Uterus (tissue), 4 donors: ENCODE measurements around the gene SEC16A. TPM values are rescaled to one million over a fixed set of nuclear protein-coding genes. Genes with fewer than 3 reads are reported as not detected.

Source experiments
- DNase-seq, 2 donors: peaks; one replicate each; pipeline ENCODE4 v3.0.0-alpha.2; 2019 to 2020
- H3K27ac ChIP-seq, 2 donors: fragments of 200-600 bp; sonication (generic); 1 replicate in 1 of 2; 2 replicates in 1 of 2; pipeline ENCODE4 v1.5.1; 2016 to 2018
- H3K27me3 ChIP-seq, 2 donors: fragments of 200-600 bp; sonication (generic); one replicate each; pipeline ENCODE4 v1.5.1; 2018 to 2019; ENCODE audit warnings: control low read depth in 1 of 2
- H3K36me3 ChIP-seq, 2 donors: fragments of 200-600 bp; sonication (generic); one replicate each; pipeline ENCODE4 v1.5.1; 2019; ENCODE audit warnings: control low read depth in 1 of 2
- H3K4me1 ChIP-seq, 2 donors: fragments of 200-600 bp; sonication (generic); one replicate each; pipeline ENCODE4 v1.5.1; 2018 to 2019; ENCODE audit warnings: control low read depth in 1 of 2
- H3K4me3 ChIP-seq, 2 donors: fragments of 200-600 bp; sonication (generic); 1 replicate in 1 of 2; 2 replicates in 1 of 2; pipeline ENCODE4 v1.5.1; 2018 to 2019; ENCODE audit warnings: mild to moderate bottlenecking in 1 of 2
- H3K9me3 ChIP-seq, 2 donors: fragments of 200-600 bp; sonication (generic); one replicate each; pipeline ENCODE4 v1.5.1; 2019; ENCODE audit warnings: control low read depth in 1 of 2
- CTCF ChIP-seq, 4 experiments: fragments of 200-600 bp in 2 of 4; fragments of 450-650 bp in 2 of 4; sonication (generic) in 2 of 4; IDR thresholded peaks; one replicate each; pipeline ENCODE4 v1.5.1; 2016 to 2019; ENCODE audit warnings: antibody characterized with exemption in 4 of 4, mild to moderate bottlenecking in 2 of 4, moderate library complexity in 1 of 4
- POLR2A ChIP-seq, 2 donors: fragments of 450-650 bp; IDR thresholded peaks; one replicate each; pipeline ENCODE4 v1.6.1; 2016; ENCODE audit warnings: antibody characterized with exemption in 2 of 2, mild to moderate bottlenecking in 1 of 2, moderate library complexity in 1 of 2
- intact Hi-C: fragments of 100-400 bp; cut with DNase I; formaldehyde crosslinking; loops from one replicate; pipeline ENCODE4 v1.15.1; 2023; ENCODE audit warnings: low total_unique reads
- total RNA-seq, 4 donors: library from RNA; depleted of rRNA in 3 of 4; stranded (reverse); fragments of >200 nt in 3 of 4; gene quantifications; one replicate each; pipeline versions ENCODE4 v1.1.0 to v1.2.4, GENCODE V29; 2014 to 2023
- donor health status: DM: yes; HTN: yes; CAD: no.

SEC16A gene
- total RNA-seq, 4 donors from 2014 or later = 18.8 to 73.2 (median 35.1) TPM

DNA sequence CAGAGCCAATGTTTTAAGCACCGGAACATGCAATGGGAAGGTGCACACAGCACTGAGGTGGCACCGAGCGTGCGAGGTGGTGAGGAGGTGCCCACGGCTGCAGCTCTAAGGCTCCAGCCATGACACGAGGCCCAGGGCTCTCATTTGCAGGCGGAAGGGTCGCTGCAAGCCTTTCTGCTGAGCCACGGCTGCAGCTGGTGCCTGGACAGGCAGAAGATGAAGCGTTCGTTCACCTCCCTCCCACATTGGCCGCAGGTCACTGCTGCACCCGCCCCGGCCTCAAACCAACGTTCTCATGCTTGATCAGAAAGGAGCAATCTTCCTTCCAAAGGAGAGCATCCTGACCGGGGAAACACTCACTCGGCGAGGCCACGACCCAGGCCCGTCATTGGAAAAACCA lies 38.7 kb downstream of the SEC16A start:
- intact Hi-C loops = no loop called here
- Histone ChIP-seq H3K4me3 (no peak overlapping the region), H3K27ac (no peak overlapping the region), H3K4me1 (no peaks in the 10 kb centered on the region), H3K9me3 (no peaks in the 10 kb centered on the region), H3K27me3 (no peaks in the 10 kb centered on the region), H3K36me3 (no peaks in the 10 kb centered on the region)
- no peak for DNase-seq
- TF ChIP-seq CTCF (IDR thresholded peaks at IDR 0.05) (no peak), POLR2A (IDR thresholded peaks at IDR 0.05) (no peak)

GRCh38 chr9:136443687-136444086 lies 39.2 kb downstream of the SEC16A start:
- Histone ChIP-seq H3K4me3 (no peak overlapping the region), H3K4me1 (no peaks in the 10 kb centered on the region), H3K27me3 (no peaks in the 10 kb centered on the region), H3K36me3 (no peaks in the 10 kb centered on the region), H3K9me3 (no peaks in the 10 kb centered on the region), H3K27ac (no peak overlapping the region)
- intact Hi-C loops = no loop called here
- DNase-seq = no peak
- TF ChIP-seq CTCF (IDR thresholded peaks at IDR 0.05) (no peak), POLR2A (IDR thresholded peaks at IDR 0.05) (no peak)

DNA sequence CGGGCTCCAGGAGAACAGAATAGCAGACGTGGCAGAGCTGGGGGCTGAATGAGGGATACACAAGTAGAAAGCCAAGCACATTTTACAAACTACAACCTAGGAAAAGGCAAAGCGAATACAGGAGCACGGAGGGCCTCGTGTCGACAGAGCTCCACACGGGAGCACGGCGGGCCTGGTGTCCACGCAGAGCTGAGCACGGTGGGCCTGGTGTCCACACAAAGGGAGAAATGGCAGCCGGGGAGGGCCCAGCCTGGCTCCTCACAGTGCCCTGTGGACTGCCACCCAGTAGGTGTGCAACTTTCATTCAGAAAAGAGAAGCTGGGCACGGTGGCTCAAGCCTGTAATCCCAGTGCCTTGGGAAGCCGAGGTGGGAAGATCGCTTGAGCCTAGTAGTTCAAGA lies 39.8 kb downstream of the SEC16A start:
- peaks cover 0 to under 1% of the 10 kb centered on the region in 2 donors for H3K4me1 ChIP-seq
- H3K4me3 ChIP-seq = no peak overlapping the region
- DNase-seq = no peak
- H3K9me3 ChIP-seq = no peaks in the 10 kb centered on the region
- H3K27me3 ChIP-seq = no peaks in the 10 kb centered on the region
- TF ChIP-seq POLR2A (IDR thresholded peaks at IDR 0.05) (no peak), CTCF (IDR thresholded peaks at IDR 0.05) (no peak)
- no peaks in the 10 kb centered on the region for H3K36me3 ChIP-seq
- intact Hi-C loops = no loop called here
- H3K27ac ChIP-seq = no peak overlapping the region

- intact Hi-C loops = no loop called here
- no peak for DNase-seq
- Histone ChIP-seq H3K36me3 (no peaks in the 10 kb centered on the region), H3K9me3 (no peaks in the 10 kb centered on the region), H3K4me3 (no peak overlapping the region), H3K4me1 (peaks cover 0 to 9% of the 10 kb centered on the region in 2 donors), H3K27me3 (no peaks in the 10 kb centered on the region), H3K27ac (no peak overlapping the region)
- TF ChIP-seq CTCF (IDR thresholded peaks at IDR 0.05) = no peak
- TF ChIP-seq POLR2A (IDR thresholded peaks at IDR 0.05) = no peak
Observed at GRCh38 chr9:136442265-136442664, 40.6 kb downstream of the SEC16A start.

DNA sequence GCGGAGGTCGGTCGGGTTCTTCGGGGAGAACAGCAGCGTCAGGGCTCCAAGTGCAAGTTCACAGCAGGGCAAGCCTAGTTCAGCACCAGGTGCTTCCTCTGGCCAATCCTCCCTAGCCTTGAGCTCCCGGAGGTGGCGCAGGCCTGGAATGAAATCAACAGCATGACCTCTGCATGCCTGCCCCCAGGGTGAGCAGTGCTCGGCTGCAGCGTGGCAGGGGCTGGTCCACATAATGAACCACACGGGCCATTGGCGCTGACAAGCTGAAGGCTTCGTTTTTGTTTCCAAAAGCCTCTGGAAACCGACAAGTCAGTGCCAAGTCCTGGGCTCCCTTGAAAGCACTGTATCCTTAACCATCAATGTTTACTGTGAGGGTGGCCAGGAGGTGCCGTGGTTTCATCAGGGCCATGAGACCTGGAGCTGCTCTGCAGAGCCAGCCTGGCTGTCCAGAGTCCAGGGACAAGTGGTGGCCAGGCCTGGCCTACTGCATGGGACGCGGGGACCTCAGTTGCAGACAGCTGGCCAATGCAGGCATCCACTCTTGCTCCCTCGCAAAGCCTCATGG lies 41.1 kb downstream of the SEC16A start:
- H3K36me3 ChIP-seq = no peaks in the 10 kb centered on the region
- intact Hi-C loops = no loop called here

More for the DNA sequence above, 41.1 kb downstream of the SEC16A start:
- no peaks in the 10 kb centered on the region for H3K27me3 ChIP-seq
- TF ChIP-seq CTCF (IDR thresholded peaks at IDR 0.05) (no peak), POLR2A (IDR thresholded peaks at IDR 0.05) (no peak)
- DNase-seq = no peak
- H3K9me3 ChIP-seq = no peaks in the 10 kb centered on the region
- no peak overlapping the region for H3K27ac ChIP-seq
- H3K4me1 ChIP-seq = peaks cover 0 to 12% of the 10 kb centered on the region in 2 donors
- no peak overlapping the region for H3K4me3 ChIP-seq
